AG04450 (cell line): ENCODE measurements around the gene CAPZA3. TPM values are rescaled to one million over a fixed set of nuclear protein-coding genes. Genes with fewer than 3 reads are reported as not detected.
A peak's percentile ranks its signal among the peaks of the same experiment; 100 is the strongest.

Experiments
- CTCF ChIA-PET: fragments of 300-600, 350-600 bp; formaldehyde crosslinking; extraction: SDS; loops from one replicate; lab custom pipeline; 2022; ENCODE audit warnings: antibody characterized with exemption, inconsistent platforms; lab: Charles Lee
- POLR2A ChIA-PET: fragments of 350-600 bp; formaldehyde crosslinking; extraction: SDS; loops from one replicate; lab custom pipeline; 2021; ENCODE audit warnings: antibody characterized with exemption, inconsistent platforms; lab: Yijun Ruan, JAX
- DNase-seq: peaks from one replicate; pipeline ENCODE4 v3.0.0-alpha.2; 2011; ENCODE audit warnings: low read depth, low spot score
- H3K27ac ChIP-seq: one replicate; pipeline ENCODE4 v1.5.1; 2012; ENCODE audit warnings: low read depth, low read length, control low read depth
- H3K27me3 ChIP-seq: one replicate; pipeline ENCODE4 v1.6.0; 2012; ENCODE audit warnings: low read length; ENCODE audit not compliant: control insufficient read depth, insufficient read depth
- H3K4me3 ChIP-seq: 2 replicates; pipeline ENCODE4 v1.5.1; 2011; ENCODE audit warnings: mild to moderate bottlenecking, low read depth, low read length, control low read depth
- H3K9me3 ChIP-seq: 2 replicates; pipeline ENCODE4 v1.5.1; 2012; ENCODE audit warnings: low read length; ENCODE audit not compliant: control insufficient read depth, insufficient read depth
- CTCF ChIP-seq: IDR thresholded peaks from 2 replicates; pipeline ENCODE4 v1.5.1; 2011; ENCODE audit warnings: low read depth, low read length, control low read depth, inconsistent platforms
- polyA plus RNA-seq: library from polyadenylated mRNA; depleted of rRNA; stranded (reverse); fragments of >200 nt; gene quantifications from 2 replicates; pipeline ENCODE4 v1.2.3, GENCODE V29; 2011

The CAPZA3 gene
- polyA plus RNA-seq, 1 experiment: not detected

- POLR2A ChIA-PET: no interaction called here
- DNase-seq: no peak
- CTCF ChIA-PET: no interaction called here
These were observed 19.5 kb upstream of the CAPZA3 start for GRCh38 chr12:18718462-18718861.

GRCh38 chr12:18719922-18720510 is 17.9 kb upstream of the CAPZA3 start:
- H3K9me3 ChIP-seq: peaks cover 2% of the 10 kb centered on the region; the same call in 1 of the 2 replicates
- H3K27ac ChIP-seq: no peak overlapping the region
- no peaks in the 10 kb centered on the region for H3K27me3 ChIP-seq
- no peak for DNase-seq
- CTCF ChIA-PET: interaction anchor here (1.0 kb wide), 1 partner anchor 466 kb away, joined by 3 read pairs; no protein-coding TSS in a partner anchor
- POLR2A ChIA-PET: no interaction called here
- no peak overlapping the region for H3K4me3 ChIP-seq
- TF ChIP-seq CTCF: no peak

More at GRCh38 chr12:18718462-18718861, 19.5 kb upstream of the CAPZA3 start:
- no peak overlapping the region for H3K27ac ChIP-seq
- TF ChIP-seq CTCF: no peak
- no peaks in the 10 kb centered on the region for H3K27me3 ChIP-seq
- H3K4me3 ChIP-seq: no peak overlapping the region
- peaks cover 2% of the 10 kb centered on the region; the same call in 1 of the 2 replicates for H3K9me3 ChIP-seq

- Histone ChIP-seq H3K27ac (no peak overlapping the region), H3K9me3 (no peaks in the 10 kb centered on the region), H3K4me3 (no peak overlapping the region), H3K27me3 (no peaks in the 10 kb centered on the region)
- TF ChIP-seq CTCF: no peak
- ChIA-PET POLR2A (no interaction called here), CTCF (interaction anchor here (1.0 kb wide), 1 partner anchor 466 kb away, joined by 3 read pairs; no protein-coding TSS in a partner anchor)
- DNase-seq: no peak
These were observed 17.2 kb upstream of the CAPZA3 start for GRCh38 chr12:18720690-18721089.

GRCh38 chr12:18721452-18721851 is 16.5 kb upstream of the CAPZA3 start:
- POLR2A ChIA-PET: no interaction called here
- Histone ChIP-seq H3K27me3 (no peaks in the 10 kb centered on the region), H3K9me3 (no peaks in the 10 kb centered on the region), H3K27ac (no peak overlapping the region), H3K4me3 (no peak overlapping the region)
- no peak for DNase-seq
- TF ChIP-seq CTCF: no peak
- CTCF ChIA-PET: no interaction called here

GRCh38 chr12:18723752-18724151 is 14.2 kb upstream of the CAPZA3 start:
- TF ChIP-seq CTCF: no peak
- POLR2A ChIA-PET: no interaction called here
- Histone ChIP-seq H3K27ac (no peak overlapping the region), H3K9me3 (no peaks in the 10 kb centered on the region), H3K4me3 (no peak overlapping the region), H3K27me3 (no peaks in the 10 kb centered on the region)
- peak; percentile 71 for DNase-seq
- CTCF ChIA-PET: no interaction called here
